ENCODE data around the gene ZSCAN30.

The ZSCAN30 gene

GRCh38 chr18:35278969-35279368 lies 11.1 kb downstream of the ZSCAN30 start:
- TF ChIP-seq CTCF (IDR thresholded peaks at IDR 0.05; ENCODE audit: borderline replicate concordance, insufficient read depth, low read depth, low read length), result no peak
- H3K4me3 ChIP-seq (ENCODE audit: low read depth, low read length), result no peak overlapping the region

- no peak for TF ChIP-seq CTCF (IDR thresholded peaks at IDR 0.05; ENCODE audit: borderline replicate concordance, insufficient read depth, low read depth, low read length)
- no peak overlapping the region for H3K4me3 ChIP-seq (ENCODE audit: low read depth, low read length)
Measured at GRCh38 chr18:35278085-35278484, 11.9 kb downstream of the ZSCAN30 start.

GRCh38 chr18:35277633-35278032 lies 12.4 kb downstream of the ZSCAN30 start:
- TF ChIP-seq CTCF (IDR thresholded peaks at IDR 0.05; ENCODE audit: borderline replicate concordance, insufficient read depth, low read depth, low read length), result no peak
- no peak overlapping the region for H3K4me3 ChIP-seq (ENCODE audit: low read depth, low read length)

- no peak overlapping the region for H3K4me3 ChIP-seq (ENCODE audit: low read depth, low read length)
- no peak for TF ChIP-seq CTCF (IDR thresholded peaks at IDR 0.05; ENCODE audit: borderline replicate concordance, insufficient read depth, low read depth, low read length)
Measured at GRCh38 chr18:35276267-35276666, 13.8 kb downstream of the ZSCAN30 start.

GRCh38 chr18:35271656-35272055 lies 18.4 kb downstream of the ZSCAN30 start:
- no peak for TF ChIP-seq CTCF (IDR thresholded peaks at IDR 0.05; ENCODE audit: borderline replicate concordance, insufficient read depth, low read depth, low read length)
- no peak overlapping the region for H3K4me3 ChIP-seq (ENCODE audit: low read depth, low read length)

- no peak for TF ChIP-seq CTCF (IDR thresholded peaks at IDR 0.05; ENCODE audit: borderline replicate concordance, insufficient read depth, low read depth, low read length)
Measured at GRCh38 chr18:35268821-35269220, 21.2 kb downstream of the ZSCAN30 start.

GRCh38 chr18:35267809-35268208 lies 22.2 kb downstream of the ZSCAN30 start:
- TF ChIP-seq CTCF (IDR thresholded peaks at IDR 0.05; ENCODE audit: borderline replicate concordance, insufficient read depth, low read depth, low read length), result no peak
- H3K4me3 ChIP-seq (ENCODE audit: low read depth, low read length), result no peak overlapping the region

More at GRCh38 chr18:35268821-35269220, 21.2 kb downstream of the ZSCAN30 start:
- no peak overlapping the region for H3K4me3 ChIP-seq (ENCODE audit: low read depth, low read length)
